K562 (cell line): Measurements from ENCODE around the gene COX6B1. TPM values are rescaled to one million over a fixed set of nuclear protein-coding genes. Genes with fewer than 3 reads are reported as not detected.

ENCODE experiments used
- ETV5 ChIP-seq: sonication (generic); formaldehyde crosslinking; IDR thresholded peaks from 2 replicates; pipeline ENCODE4 v1.4.0; 2020; ENCODE audit warnings: low read depth, mild to moderate bottlenecking, missing genetic modification reagents
- EWSR1 ChIP-seq: fragments of 450-650 bp; IDR thresholded peaks from 2 replicates; pipeline ENCODE4 v1.6.1; 2018; ENCODE audit warnings: borderline replicate concordance, mild to moderate bottlenecking, low read depth, moderate library complexity; ENCODE audit not compliant: partially characterized antibody
- HDAC1 ChIP-seq, 2 experiments: fragments of 450-650 bp; IDR thresholded peaks; 2 replicates each; pipeline ENCODE4 v1.6.1; 2016 to 2017; ENCODE audit warnings: inconsistent platforms in 1 of 2, mild to moderate bottlenecking in 1 of 2, moderate library complexity in 1 of 2
- PRDM10 ChIP-seq: fragments of 450-650 bp; IDR thresholded peaks from 2 replicates; pipeline ENCODE4 v1.6.1; 2018; ENCODE audit not compliant: partially characterized antibody
- RBM17 ChIP-seq: fragments of 200-400 bp; formaldehyde crosslinking; IDR thresholded peaks from 2 replicates; pipeline ENCODE4 v1.6.1; 2017; ENCODE audit warnings: low read depth, mild to moderate bottlenecking, low read length, borderline replicate concordance
- SRSF3 ChIP-seq: fragments of 200-400 bp; formaldehyde crosslinking; IDR thresholded peaks from 2 replicates; pipeline ENCODE4 v1.6.1; 2016; ENCODE audit warnings: mild to moderate bottlenecking, low read length, moderate library complexity; ENCODE audit not compliant: insufficient read depth
- ZNF212 ChIP-seq: fragments of 450-650 bp; formaldehyde crosslinking; IDR thresholded peaks from 2 replicates; pipeline ENCODE4 v1.4.0; 2020; ENCODE audit warnings: mild to moderate bottlenecking
- polyA plus RNA-seq, 8 experiments: library from polyadenylated mRNA; depleted of rRNA in 4 of 8; stranded (reverse) in 5 of 8; unstranded in 3 of 8; fragments of >200 nt; fragmentation: Nextera tagmentation in 2 of 8; fragmentation: Illumina TruSeq in 1 of 8; extraction: Ambion mirVana in 2 of 8; extraction: Trizol in 1 of 8; gene quantifications; 2 replicates each; pipeline versions ENCODE4 v1.2.1 to v1.2.3, GENCODE V29; 2011 to 2014; ENCODE audit warnings: inconsistent platforms in 1 of 8, missing spikeins in 1 of 8
- total RNA-seq, 7 experiments: library from RNA; depleted of rRNA in 6 of 7; stranded (reverse); fragments of >200 nt in 6 of 7; fragmentation: Illumina TruSeq in 2 of 7; extraction: Trizol in 2 of 7; gene quantifications; 2 replicates each; pipeline versions ENCODE4 v1.2.1 to v1.2.3, GENCODE V29; 2011 to 2021; ENCODE audit warnings: low replicate concordance in 1 of 7
- TF ChIP-seq, protein P1 (sequence below): fragments of 450-650 bp; IDR thresholded peaks from 2 replicates; pipeline ENCODE4 v1.6.1; 2016; ENCODE audit warnings: low read depth
- TF ChIP-seq, protein P2 (sequence below): sonication (generic); formaldehyde crosslinking; IDR thresholded peaks from 2 replicates; pipeline ENCODE4 v1.8.1; 2023; ENCODE audit warnings: mild to moderate bottlenecking, missing genetic modification reagents
- TF ChIP-seq, protein P3 (sequence below): sonication (generic); formaldehyde crosslinking; IDR thresholded peaks from 2 replicates; pipeline ENCODE4 v1.8.0; 2022; ENCODE audit warnings: mild to moderate bottlenecking, missing genetic modification reagents

COX6B1 gene
- total and polyA plus RNA-seq, 9 of the 15 experiments (the other 6 are each of a cell fraction or from before 2014, with no cell fraction given): 777 to 2,393 (median 1,219) TPM

DNA sequence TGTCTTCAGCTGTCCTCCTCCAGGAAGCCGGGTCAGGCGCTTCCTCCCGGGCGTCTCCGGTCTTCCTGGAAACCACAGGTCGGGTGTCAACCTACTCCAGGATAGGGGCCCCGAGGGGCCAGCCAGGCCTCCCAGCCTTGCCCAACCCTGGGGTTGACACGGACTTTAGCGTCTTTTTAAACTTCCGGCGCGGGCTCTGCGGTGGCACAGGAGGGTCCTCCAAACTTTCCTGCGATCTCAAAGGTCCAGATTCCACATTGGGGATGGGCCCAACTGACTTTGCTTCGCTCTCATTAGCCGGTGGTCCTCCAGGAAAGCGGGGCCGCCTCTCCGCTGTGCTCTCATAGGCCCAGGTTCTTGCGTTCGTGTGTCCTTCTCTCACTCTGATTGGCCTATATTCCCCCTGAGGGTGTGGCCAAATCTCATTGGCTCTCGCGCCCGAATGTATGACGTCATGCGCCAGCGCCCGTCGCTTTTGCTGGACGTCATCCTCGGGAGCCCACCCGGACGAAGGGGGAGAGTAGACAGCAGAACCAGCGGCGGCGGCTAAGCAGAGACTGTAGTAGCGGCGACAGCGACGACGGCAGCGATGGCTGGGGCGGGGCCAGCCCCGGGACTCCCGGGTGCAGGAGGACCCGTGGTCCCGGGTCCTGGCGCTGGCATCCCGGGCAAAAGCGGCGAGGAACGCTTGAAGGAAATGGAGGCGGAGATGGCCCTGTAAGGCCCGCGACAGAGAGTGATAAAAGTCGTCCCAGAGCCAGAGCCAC is 19.4 kb upstream of the COX6B1 start, which contains the start of gene RBM42 (continued):
- TF ChIP-seq, protein P1, sequence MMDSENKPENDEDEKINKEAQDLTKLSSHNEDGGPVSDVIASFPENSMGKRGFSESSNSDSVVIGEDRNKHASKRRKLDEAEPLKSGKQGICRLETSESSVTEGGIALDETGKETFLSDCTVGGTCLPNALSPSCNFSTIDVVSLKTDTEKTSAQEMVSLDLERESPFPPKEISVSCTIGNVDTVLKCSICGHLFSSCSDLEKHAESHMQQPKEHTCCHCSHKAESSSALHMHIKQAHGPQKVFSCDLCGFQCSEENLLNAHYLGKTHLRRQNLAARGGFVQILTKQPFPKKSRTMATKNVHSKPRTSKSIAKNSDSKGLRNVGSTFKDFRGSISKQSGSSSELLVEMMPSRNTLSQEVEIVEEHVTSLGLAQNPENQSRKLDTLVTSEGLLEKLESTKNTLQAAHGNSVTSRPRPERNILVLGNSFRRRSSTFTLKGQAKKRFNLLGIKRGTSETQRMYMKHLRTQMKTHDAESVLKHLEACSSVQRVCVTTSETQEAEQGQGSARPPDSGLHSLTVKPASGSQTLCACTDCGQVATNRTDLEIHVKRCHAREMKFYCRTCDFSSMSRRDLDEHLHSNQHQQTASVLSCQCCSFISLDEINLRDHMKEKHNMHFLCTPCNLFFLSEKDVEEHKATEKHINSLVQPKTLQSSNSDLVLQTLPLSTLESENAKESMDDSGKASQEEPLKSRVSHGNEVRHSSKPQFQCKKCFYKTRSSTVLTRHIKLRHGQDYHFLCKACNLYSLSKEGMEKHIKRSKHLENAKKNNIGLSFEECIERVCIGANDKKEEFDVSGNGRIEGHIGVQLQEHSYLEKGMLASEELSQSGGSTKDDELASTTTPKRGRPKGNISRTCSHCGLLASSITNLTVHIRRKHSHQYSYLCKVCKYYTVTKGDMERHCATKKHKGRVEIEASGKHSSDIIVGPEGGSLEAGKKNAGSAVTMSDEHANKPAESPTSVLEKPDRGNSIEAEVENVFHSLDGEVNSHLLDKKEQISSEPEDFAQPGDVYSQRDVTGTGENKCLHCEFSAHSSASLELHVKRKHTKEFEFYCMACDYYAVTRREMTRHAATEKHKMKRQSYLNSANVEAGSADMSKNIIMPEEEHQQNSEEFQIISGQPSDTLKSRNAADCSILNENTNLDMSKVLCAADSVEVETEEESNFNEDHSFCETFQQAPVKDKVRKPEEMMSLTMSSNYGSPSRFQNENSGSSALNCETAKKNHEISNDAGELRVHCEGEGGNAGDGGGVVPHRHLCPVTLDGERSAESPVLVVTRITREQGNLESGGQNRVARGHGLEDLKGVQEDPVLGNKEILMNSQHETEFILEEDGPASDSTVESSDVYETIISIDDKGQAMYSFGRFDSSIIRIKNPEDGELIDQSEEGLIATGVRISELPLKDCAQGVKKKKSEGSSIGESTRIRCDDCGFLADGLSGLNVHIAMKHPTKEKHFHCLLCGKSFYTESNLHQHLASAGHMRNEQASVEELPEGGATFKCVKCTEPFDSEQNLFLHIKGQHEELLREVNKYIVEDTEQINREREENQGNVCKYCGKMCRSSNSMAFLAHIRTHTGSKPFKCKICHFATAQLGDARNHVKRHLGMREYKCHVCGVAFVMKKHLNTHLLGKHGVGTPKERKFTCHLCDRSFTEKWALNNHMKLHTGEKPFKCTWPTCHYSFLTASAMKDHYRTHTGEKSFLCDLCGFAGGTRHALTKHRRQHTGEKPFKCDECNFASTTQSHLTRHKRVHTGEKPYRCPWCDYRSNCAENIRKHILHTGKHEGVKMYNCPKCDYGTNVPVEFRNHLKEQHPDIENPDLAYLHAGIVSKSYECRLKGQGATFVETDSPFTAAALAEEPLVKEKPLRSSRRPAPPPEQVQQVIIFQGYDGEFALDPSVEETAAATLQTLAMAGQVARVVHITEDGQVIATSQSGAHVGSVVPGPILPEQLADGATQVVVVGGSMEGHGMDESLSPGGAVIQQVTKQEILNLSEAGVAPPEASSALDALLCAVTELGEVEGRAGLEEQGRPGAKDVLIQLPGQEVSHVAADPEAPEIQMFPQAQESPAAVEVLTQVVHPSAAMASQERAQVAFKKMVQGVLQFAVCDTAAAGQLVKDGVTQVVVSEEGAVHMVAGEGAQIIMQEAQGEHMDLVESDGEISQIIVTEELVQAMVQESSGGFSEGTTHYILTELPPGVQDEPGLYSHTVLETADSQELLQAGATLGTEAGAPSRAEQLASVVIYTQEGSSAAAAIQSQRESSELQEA: 0 out of 2 replicates have a peak, but pooled peaks have one; percentile 22
- TF ChIP-seq ZNF212 (CRISPR knock-in tag): no peak
- TF ChIP-seq RBM17: no peak
- TF ChIP-seq PRDM10: no peak
- TF ChIP-seq, protein P2, sequence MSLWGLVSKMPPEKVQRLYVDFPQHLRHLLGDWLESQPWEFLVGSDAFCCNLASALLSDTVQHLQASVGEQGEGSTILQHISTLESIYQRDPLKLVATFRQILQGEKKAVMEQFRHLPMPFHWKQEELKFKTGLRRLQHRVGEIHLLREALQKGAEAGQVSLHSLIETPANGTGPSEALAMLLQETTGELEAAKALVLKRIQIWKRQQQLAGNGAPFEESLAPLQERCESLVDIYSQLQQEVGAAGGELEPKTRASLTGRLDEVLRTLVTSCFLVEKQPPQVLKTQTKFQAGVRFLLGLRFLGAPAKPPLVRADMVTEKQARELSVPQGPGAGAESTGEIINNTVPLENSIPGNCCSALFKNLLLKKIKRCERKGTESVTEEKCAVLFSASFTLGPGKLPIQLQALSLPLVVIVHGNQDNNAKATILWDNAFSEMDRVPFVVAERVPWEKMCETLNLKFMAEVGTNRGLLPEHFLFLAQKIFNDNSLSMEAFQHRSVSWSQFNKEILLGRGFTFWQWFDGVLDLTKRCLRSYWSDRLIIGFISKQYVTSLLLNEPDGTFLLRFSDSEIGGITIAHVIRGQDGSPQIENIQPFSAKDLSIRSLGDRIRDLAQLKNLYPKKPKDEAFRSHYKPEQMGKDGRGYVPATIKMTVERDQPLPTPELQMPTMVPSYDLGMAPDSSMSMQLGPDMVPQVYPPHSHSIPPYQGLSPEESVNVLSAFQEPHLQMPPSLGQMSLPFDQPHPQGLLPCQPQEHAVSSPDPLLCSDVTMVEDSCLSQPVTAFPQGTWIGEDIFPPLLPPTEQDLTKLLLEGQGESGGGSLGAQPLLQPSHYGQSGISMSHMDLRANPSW (CRISPR knock-in tag): no peak
- TF ChIP-seq HDAC1 (IDR thresholded peaks at IDR 0.05): peak in 1 of 2 experiments; percentile 92; a peak in 3 of 4 replicates
- TF ChIP-seq, protein P3, sequence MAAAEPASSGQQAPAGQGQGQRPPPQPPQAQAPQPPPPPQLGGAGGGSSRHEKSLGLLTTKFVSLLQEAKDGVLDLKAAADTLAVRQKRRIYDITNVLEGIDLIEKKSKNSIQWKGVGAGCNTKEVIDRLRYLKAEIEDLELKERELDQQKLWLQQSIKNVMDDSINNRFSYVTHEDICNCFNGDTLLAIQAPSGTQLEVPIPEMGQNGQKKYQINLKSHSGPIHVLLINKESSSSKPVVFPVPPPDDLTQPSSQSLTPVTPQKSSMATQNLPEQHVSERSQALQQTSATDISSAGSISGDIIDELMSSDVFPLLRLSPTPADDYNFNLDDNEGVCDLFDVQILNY (CRISPR knock-in tag): no peak
- TF ChIP-seq SRSF3: no peak
- TF ChIP-seq ETV5: peak; percentile 74; the same call in 1 of the 2 replicates
- TF ChIP-seq EWSR1: no peak
